Stomach (tissue), 9 donors: ENCODE measurements around the gene XG. TPM values are rescaled to one million over a fixed set of nuclear protein-coding genes. Genes with fewer than 3 reads are reported as not detected.

Experiments used
- DNase-seq, 2 donors: peaks; one replicate each; pipeline versions ENCODE4 v3.0.0 to v3.0.0-alpha.2; 2013 to 2019
- H3K27ac ChIP-seq, 5 donors: fragments of 200-600 bp in 4 of 5; sonication (generic) in 4 of 5; one replicate each; pipeline ENCODE4 v1.5.1; 2013 to 2019; ENCODE audit warnings: mild to moderate bottlenecking in 1 of 5, moderate library complexity in 1 of 5
- H3K27me3 ChIP-seq, 3 donors: fragments of 200-600 bp; sonication (generic); one replicate each; pipeline ENCODE4 v1.5.1; 2017 to 2019; ENCODE audit warnings: mixed run types in 1 of 3
- H3K36me3 ChIP-seq, 4 donors: fragments of 200-600 bp; sonication (generic); 1 replicate in 3 of 4; 2 replicates in 1 of 4; pipeline ENCODE4 v1.5.1; 2016 to 2019
- H3K4me1 ChIP-seq, 4 donors: fragments of 200-600 bp; sonication (generic); one replicate each; pipeline ENCODE4 v1.5.1; 2016 to 2019
- H3K4me3 ChIP-seq, 4 donors: fragments of 200-600 bp; sonication (generic) in 3 of 4; one replicate each; pipeline ENCODE4 v1.5.1; 2016 to 2019; ENCODE audit warnings: mild to moderate bottlenecking in 1 of 4
- H3K9me3 ChIP-seq, 4 donors: fragments of 200-600 bp; sonication (generic); one replicate each; pipeline ENCODE4 v1.5.1; 2016 to 2019
- CTCF ChIP-seq, 7 experiments: fragments of 450-650 bp in 4 of 7; fragments of 200-600 bp in 3 of 7; sonication (generic) in 3 of 7; IDR thresholded peaks; one replicate each; pipeline ENCODE4 v1.5.1; 2016 to 2019; ENCODE audit warnings: antibody characterized with exemption in 7 of 7, control low read depth in 2 of 7, mild to moderate bottlenecking in 1 of 7
- EP300 ChIP-seq: sonication (generic); formaldehyde crosslinking; IDR thresholded peaks from one replicate; pipeline ENCODE4 v1.6.1; 2017; ENCODE audit warnings: antibody characterized with exemption
- POLR2A ChIP-seq, 4 donors: fragments of 450-650 bp; IDR thresholded peaks; one replicate each; pipeline ENCODE4 v1.6.1; 2016; ENCODE audit warnings: antibody characterized with exemption in 4 of 4, control low read depth in 2 of 4, mild to moderate bottlenecking in 1 of 4, moderate library complexity in 1 of 4
- POLR2AphosphoS5 ChIP-seq, 3 donors: sonication (generic); formaldehyde crosslinking; IDR thresholded peaks; one replicate each; pipeline ENCODE4 v1.6.1; 2016; ENCODE audit warnings: antibody characterized with exemption in 3 of 3
- WGBS, 5 donors: extraction: QIAGEN DNeasy Blood & Tissue Kit in 3 of 5; methylation state at CpG; one replicate each; pipeline versions ENCODE4 v1.1.5 to v1.1.7; 2013 to 2018; 5-methylcytosine and 5-hydroxymethylcytosine counted together
- intact Hi-C: fragments of 100-400 bp; cut with DNase I; formaldehyde crosslinking; loops from one replicate; pipeline ENCODE4 v1.15.1; 2023; ENCODE audit warnings: low total_unique reads
- polyA plus RNA-seq, 3 donors: library from polyadenylated mRNA; stranded (reverse); fragments of 200-250 nt; gene quantifications; one replicate each; pipeline ENCODE4 v1.2.3, GENCODE V29; 2013
- total RNA-seq, 5 donors: library from RNA; depleted of rRNA; stranded (reverse); fragments of >200 nt; gene quantifications; one replicate each; pipeline versions ENCODE4 v1.1.0 to v1.2.3, GENCODE V29; 2014 to 2016
- donor health status: healthy with polysubstance abuse.
- donor health status: Bipolar disorder and iron deficiency.
- donor health status: healthy.

The XG gene
- total and polyA plus RNA-seq, 8 donors: 0.70 TPM; not detected in 7

- H3K27me3 ChIP-seq: no peaks in the 10 kb centered on the region
- intact Hi-C loops: no loop called here
- H3K4me1 ChIP-seq: no peaks in the 10 kb centered on the region
- H3K4me3 ChIP-seq: no peak overlapping the region
- H3K36me3 ChIP-seq: peaks cover 0 to 23% (median 0%) of the 10 kb centered on the region in 4 donors
- H3K27ac ChIP-seq: no peak overlapping the region
- H3K9me3 ChIP-seq: no peaks in the 10 kb centered on the region
- 66 to 84% (median 81%) methylated on average over 6 of the region's 6 CpGs for WGBS, 5 donors
- DNase-seq: no peak
- TF ChIP-seq CTCF (IDR thresholded peaks at IDR 0.05) (no peak), EP300 (no peak), POLR2A (IDR thresholded peaks at IDR 0.05) (no peak), POLR2AphosphoS5 (IDR thresholded peaks at IDR 0.05) (no peak)
Measured at GRCh38 chrX:2863646-2864045, 111.8 kb downstream of the XG start.

Other genes with a start within 250 kb of the XG start
- gene CD99, start 60.7 kb upstream of the XG start, total RNA-seq: 100 to 1,000 TPM in 3 of 5 donors, 10 to 100 TPM in 2; 72.9 to 220 (median 153) TPM
- 100 to 1,000 TPM in 2 of 3 donors, 10 to 100 TPM in 1; 97.3 to 207 (median 103) TPM for gene CD99, start 60.7 kb upstream of the XG start, polyA plus RNA-seq
- 1 to 10 TPM; 5.3 to 6.2 (median 5.8) TPM for gene GYG2, start 76.9 kb downstream of the XG start, total RNA-seq
- 1 to 10 TPM; 2.2 to 5.7 (median 5.1) TPM for gene GYG2, start 76.9 kb downstream of the XG start, polyA plus RNA-seq
- gene ARSD, start 177.3 kb downstream of the XG start, total RNA-seq: 10 to 100 TPM; 13.4 to 69.3 (median 45.2) TPM
- gene ARSD, start 177.3 kb downstream of the XG start, polyA plus RNA-seq: 10 to 100 TPM; 13.6 to 20.5 (median 13.9) TPM